ENCODE results near the gene TNFSF8. TPM values are rescaled to one million over a fixed set of nuclear protein-coding genes. Genes with fewer than 3 reads are reported as not detected.

TNFSF8 gene
- total RNA-seq, 1 experiment from 2014 or later, result 0.20 TPM

GRCh38 chr9:114947058-114947457, 16.7 kb upstream of the TNFSF8 start:
- Mint-ChIP-seq H3K27ac (ENCODE audit: unreplicated experiment) (no peak overlapping the region), H3K27me3 (ENCODE audit: insufficient read depth, unreplicated experiment) (peaks cover 8% of the 10 kb centered on the region), H3K36me3 (ENCODE audit: insufficient read depth, unreplicated experiment) (no peaks in the 10 kb centered on the region), H3K4me3 (ENCODE audit: unreplicated experiment) (no peak overlapping the region), H3K9me3 (ENCODE audit: unreplicated experiment) (no peaks in the 10 kb centered on the region), H3K4me1 (ENCODE audit: low read depth, unreplicated experiment) (no peaks in the 10 kb centered on the region)
- BruUV-seq (replicated peaks), result no TSS peak
- ChIA-PET CTCF (no interaction called here), POLR2A (no interaction called here)
- H3K4me1 ChIP-seq, result no peaks in the 10 kb centered on the region
- intact Hi-C loops (cut with micrococcal nuclease; ENCODE audit: unreplicated experiment), result no loop called here
- no peaks in the 10 kb centered on the region for H3K9me3 ChIP-seq
- H3K27me3 ChIP-seq (replicated peaks; ENCODE audit: control insufficient read depth, insufficient read depth, low read length), result no peaks in the 10 kb centered on the region
- TF ChIP-seq CTCF (IDR thresholded peaks at IDR 0.05; ENCODE audit: insufficient read depth in 1 of 2, low read depth in 1 of 2, low read length in 1 of 2, severe bottlenecking in 1 of 2, unreplicated experiment in 1 of 2), result no peak
- H3K36me3 ChIP-seq (ENCODE audit: control insufficient read depth, insufficient read depth, low read length), result no peaks in the 10 kb centered on the region
- H3K4me3 ChIP-seq (ENCODE audit: low read depth, low read length), result no peak overlapping the region
- DNase-seq, result no peak

- intact Hi-C loops (cut with micrococcal nuclease; ENCODE audit: unreplicated experiment), result no loop called here
- Mint-ChIP-seq H3K4me3 (ENCODE audit: unreplicated experiment) (no peak overlapping the region), H3K27me3 (ENCODE audit: insufficient read depth, unreplicated experiment) (peaks cover 3% of the 10 kb centered on the region), H3K36me3 (ENCODE audit: insufficient read depth, unreplicated experiment) (no peaks in the 10 kb centered on the region), H3K9me3 (ENCODE audit: unreplicated experiment) (no peaks in the 10 kb centered on the region), H3K4me1 (ENCODE audit: low read depth, unreplicated experiment) (no peaks in the 10 kb centered on the region), H3K27ac (ENCODE audit: unreplicated experiment) (no peak overlapping the region)
- BruUV-seq (replicated peaks), result no TSS peak
- H3K9me3 ChIP-seq, result no peaks in the 10 kb centered on the region
- no peak for DNase-seq
- H3K4me1 ChIP-seq, result no peaks in the 10 kb centered on the region
- no peaks in the 10 kb centered on the region for H3K36me3 ChIP-seq (ENCODE audit: control insufficient read depth, insufficient read depth, low read length)
- no peak for TF ChIP-seq CTCF (IDR thresholded peaks at IDR 0.05; ENCODE audit: insufficient read depth in 1 of 2, low read depth in 1 of 2, low read length in 1 of 2, severe bottlenecking in 1 of 2, unreplicated experiment in 1 of 2)
- ChIA-PET POLR2A (interaction anchor here (0.6 kb wide), 1 partner anchor 465 kb away, joined by 3 read pairs; no protein-coding TSS in a partner anchor), CTCF (no interaction called here)
- H3K27me3 ChIP-seq (replicated peaks; ENCODE audit: control insufficient read depth, insufficient read depth, low read length), result no peaks in the 10 kb centered on the region
- H3K4me3 ChIP-seq (ENCODE audit: low read depth, low read length), result no peak overlapping the region
These were observed 15.4 kb upstream of the TNFSF8 start for GRCh38 chr9:114945616-114946412.

GRCh38 chr9:114941376-114941775, 11.0 kb upstream of the TNFSF8 start:
- Mint-ChIP-seq H3K27me3 (ENCODE audit: insufficient read depth, unreplicated experiment) (no peaks in the 10 kb centered on the region), H3K4me3 (ENCODE audit: unreplicated experiment) (no peak overlapping the region), H3K4me1 (ENCODE audit: low read depth, unreplicated experiment) (no peaks in the 10 kb centered on the region), H3K9me3 (ENCODE audit: unreplicated experiment) (no peaks in the 10 kb centered on the region), H3K27ac (ENCODE audit: unreplicated experiment) (no peak overlapping the region), H3K36me3 (ENCODE audit: insufficient read depth, unreplicated experiment) (no peaks in the 10 kb centered on the region)
- BruUV-seq (replicated peaks), result no TSS peak
- H3K4me3 ChIP-seq (ENCODE audit: low read depth, low read length), result no peak overlapping the region
- H3K27me3 ChIP-seq (replicated peaks; ENCODE audit: control insufficient read depth, insufficient read depth, low read length), result no peaks in the 10 kb centered on the region
- H3K9me3 ChIP-seq, result no peaks in the 10 kb centered on the region
- no peaks in the 10 kb centered on the region for H3K4me1 ChIP-seq
- no peak for TF ChIP-seq CTCF (IDR thresholded peaks at IDR 0.05; ENCODE audit: insufficient read depth in 1 of 2, low read depth in 1 of 2, low read length in 1 of 2, severe bottlenecking in 1 of 2, unreplicated experiment in 1 of 2)
- intact Hi-C loops (cut with micrococcal nuclease; ENCODE audit: unreplicated experiment), result no loop called here
- no peaks in the 10 kb centered on the region for H3K36me3 ChIP-seq (ENCODE audit: control insufficient read depth, insufficient read depth, low read length)
- ChIA-PET CTCF (no interaction called here), POLR2A (no interaction called here)
- DNase-seq, result no peak

Data from Caco-2 (cell line).